Activated CD4-positive, alpha-beta T cell treated with anti-CD3 and anti-CD28 coated beads, Interleukin-10, Interleukin-2, amounts not matched to agents 100 ng/mL and 50 ng/mL, durations not matched to agents 16 hours and 8 hours (primary cell): ENCODE data around the gene SSU72.
"Not testable (repeated sequence)": the region's sequence is repeated elsewhere in the genome, so short reads cannot be mapped to it uniquely, and the experiment has no call there.

Experiments used
- DNase-seq: peaks from one replicate; pipeline ENCODE4 v3.0.0-alpha.2; 2020

SSU72 gene

GRCh38 chr1:1594602-1595260, 20.1 kb upstream of the SSU72 start:
- no peak for DNase-seq

GRCh38 chr1:1593834-1594601, 19.4 kb upstream of the SSU72 start:
- DNase-seq, result no peak

- DNase-seq, result no peak
These were observed 16.8 kb upstream of the SSU72 start for GRCh38 chr1:1591452-1591851.

GRCh38 chr1:1583347-1584010, 8.8 kb upstream of the SSU72 start:
- no peak for DNase-seq

- DNase-seq, result no peak
These were observed 8.1 kb upstream of the SSU72 start for GRCh38 chr1:1582585-1583346.

- no peak for DNase-seq
These were observed 3.8 kb upstream of the SSU72 start for GRCh38 chr1:1578371-1578940.

GRCh38 chr1:1577367-1578011, 2.8 kb upstream of the SSU72 start:
- no peak for DNase-seq

GRCh38 chr1:1573843-1574720, 581 bp downstream of the SSU72 start:
- DNase-seq, result peak; percentile 74

GRCh38 chr1:1569341-1569740, 5.3 kb downstream of the SSU72 start:
- DNase-seq, result no peak

GRCh38 chr1:1567891-1568291, 6.8 kb downstream of the SSU72 start:
- no peak for DNase-seq

- no peak for DNase-seq
These were observed 7.3 kb downstream of the SSU72 start for GRCh38 chr1:1567152-1567875.

- DNase-seq, result no peak
These were observed 9.3 kb downstream of the SSU72 start for GRCh38 chr1:1565340-1565739.

GRCh38 chr1:1564268-1564667, 10.4 kb downstream of the SSU72 start:
- no peak for DNase-seq

- DNase-seq, result no peak
These were observed 11.0 kb downstream of the SSU72 start for GRCh38 chr1:1563688-1564087.

- no peak for DNase-seq
These were observed 12.0 kb downstream of the SSU72 start for GRCh38 chr1:1562556-1563195.

- no peak for DNase-seq
These were observed 12.7 kb downstream of the SSU72 start for GRCh38 chr1:1561801-1562470.

- no peak for DNase-seq
These were observed 14.5 kb downstream of the SSU72 start for GRCh38 chr1:1560178-1560577.

GRCh38 chr1:1559066-1559465, 15.6 kb downstream of the SSU72 start:
- DNase-seq, result no peak

- DNase-seq, result no peak
These were observed 16.1 kb downstream of the SSU72 start for GRCh38 chr1:1558591-1558990.

GRCh38 chr1:1557688-1558087, 17.0 kb downstream of the SSU72 start:
- DNase-seq, result not testable (repeated sequence)
